Measurements from ENCODE around the gene MFN2.
"Not testable (repeated sequence)": the region's sequence is repeated elsewhere in the genome, so short reads cannot be mapped to it uniquely, and the experiment has no call there.

The MFN2 gene

GRCh38 chr1:11998636-11999035 lies 18.4 kb downstream of the MFN2 start:
- no peak for DNase-seq (ENCODE audit: low spot score)

DNA sequence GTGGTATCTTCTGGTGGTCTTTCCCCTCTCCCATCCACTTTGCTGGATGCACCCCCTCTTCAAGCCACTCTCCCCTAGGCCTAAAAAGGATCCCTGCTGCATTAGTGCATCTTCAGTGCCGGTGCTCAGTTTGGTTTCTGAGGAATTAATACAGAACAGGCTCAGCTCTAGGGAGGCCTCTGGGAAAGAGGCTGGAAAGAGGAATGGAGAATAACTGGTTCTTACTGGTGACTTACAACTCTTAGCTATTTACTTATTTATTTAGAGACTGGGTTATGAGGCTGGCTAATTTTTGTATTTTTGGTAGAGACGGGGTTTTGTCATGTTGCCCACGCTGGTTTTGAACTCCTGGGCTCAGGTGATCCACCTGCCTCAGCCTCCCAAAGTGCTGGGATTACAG lies 19.0 kb downstream of the MFN2 start:
- DNase-seq (ENCODE audit: low spot score): no peak

- peak; percentile 48 for DNase-seq (ENCODE audit: low spot score)
These were observed 21.1 kb downstream of the MFN2 start for GRCh38 chr1:12001249-12001917.

- no peak for DNase-seq (ENCODE audit: low spot score)
These were observed 21.8 kb downstream of the MFN2 start for GRCh38 chr1:12001996-12002493.

DNA sequence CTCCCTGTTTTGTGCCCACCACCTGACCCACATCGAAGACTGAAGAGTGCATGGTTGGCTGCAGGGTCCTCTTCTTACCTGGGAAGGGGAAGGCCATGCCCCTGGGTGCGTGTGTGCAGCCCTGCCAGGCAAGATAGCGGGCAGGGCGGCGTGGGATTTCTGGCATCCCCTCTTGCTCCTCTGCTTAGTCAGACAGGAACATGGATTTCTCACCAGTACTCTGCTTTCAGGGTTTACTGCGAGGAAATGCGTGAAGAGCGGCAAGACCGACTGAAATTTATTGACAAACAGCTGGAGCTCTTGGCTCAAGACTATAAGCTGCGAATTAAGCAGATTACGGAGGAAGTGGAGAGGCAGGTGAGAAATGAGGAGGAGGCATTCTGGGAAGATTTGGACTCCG lies 23.5 kb downstream of the MFN2 start:
- no peak for DNase-seq (ENCODE audit: low spot score)

- peak; percentile 48 for DNase-seq (ENCODE audit: low spot score)
These were observed 25.4 kb downstream of the MFN2 start for GRCh38 chr1:12005488-12006166.

DNA sequence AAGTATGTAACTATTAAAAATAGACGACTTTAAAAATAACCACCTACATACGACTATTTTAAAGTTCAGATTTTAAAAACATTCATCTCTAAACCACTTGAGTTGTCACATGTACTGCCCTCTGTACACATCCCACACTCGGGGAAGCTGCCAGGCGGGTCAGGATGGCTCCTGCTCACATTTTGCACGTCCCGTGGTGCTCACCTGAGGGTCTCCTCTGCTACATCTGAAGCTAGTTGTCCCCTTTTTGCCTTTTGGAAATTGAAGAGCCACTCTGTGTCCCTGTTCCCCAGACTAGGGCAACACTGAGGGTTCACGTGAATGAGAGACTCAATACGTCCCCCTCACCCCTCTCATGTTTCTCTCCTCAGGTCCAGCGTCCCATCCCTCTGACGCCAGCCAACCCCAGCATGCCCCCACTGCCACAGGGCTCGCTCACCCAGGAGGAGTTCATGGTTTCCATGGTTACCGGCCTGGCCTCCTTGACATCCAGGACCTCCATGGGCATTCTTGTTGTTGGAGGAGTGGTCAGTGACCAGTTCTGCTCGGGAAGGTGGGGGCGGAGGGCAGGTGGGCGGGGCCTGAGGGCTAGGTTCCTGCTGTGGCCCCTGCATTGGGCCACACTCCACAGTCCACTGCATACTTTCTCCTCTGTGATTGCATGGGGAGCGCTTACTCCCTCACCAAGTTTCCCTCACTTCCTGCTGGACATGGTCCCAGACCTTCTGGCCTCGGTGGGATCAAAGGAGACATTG lies 26.1 kb downstream of the MFN2 start:
- no peak for DNase-seq (ENCODE audit: low spot score)

- no peak for DNase-seq (ENCODE audit: low spot score)
These were observed 27.0 kb downstream of the MFN2 start for GRCh38 chr1:12007204-12007603.

- not testable (repeated sequence) for DNase-seq (ENCODE audit: low spot score)
These were observed 28.1 kb downstream of the MFN2 start for GRCh38 chr1:12008355-12008754.

GRCh38 chr1:12009318-12009947 lies 29.2 kb downstream of the MFN2 start:
- DNase-seq (ENCODE audit: low spot score): no peak

DNA sequence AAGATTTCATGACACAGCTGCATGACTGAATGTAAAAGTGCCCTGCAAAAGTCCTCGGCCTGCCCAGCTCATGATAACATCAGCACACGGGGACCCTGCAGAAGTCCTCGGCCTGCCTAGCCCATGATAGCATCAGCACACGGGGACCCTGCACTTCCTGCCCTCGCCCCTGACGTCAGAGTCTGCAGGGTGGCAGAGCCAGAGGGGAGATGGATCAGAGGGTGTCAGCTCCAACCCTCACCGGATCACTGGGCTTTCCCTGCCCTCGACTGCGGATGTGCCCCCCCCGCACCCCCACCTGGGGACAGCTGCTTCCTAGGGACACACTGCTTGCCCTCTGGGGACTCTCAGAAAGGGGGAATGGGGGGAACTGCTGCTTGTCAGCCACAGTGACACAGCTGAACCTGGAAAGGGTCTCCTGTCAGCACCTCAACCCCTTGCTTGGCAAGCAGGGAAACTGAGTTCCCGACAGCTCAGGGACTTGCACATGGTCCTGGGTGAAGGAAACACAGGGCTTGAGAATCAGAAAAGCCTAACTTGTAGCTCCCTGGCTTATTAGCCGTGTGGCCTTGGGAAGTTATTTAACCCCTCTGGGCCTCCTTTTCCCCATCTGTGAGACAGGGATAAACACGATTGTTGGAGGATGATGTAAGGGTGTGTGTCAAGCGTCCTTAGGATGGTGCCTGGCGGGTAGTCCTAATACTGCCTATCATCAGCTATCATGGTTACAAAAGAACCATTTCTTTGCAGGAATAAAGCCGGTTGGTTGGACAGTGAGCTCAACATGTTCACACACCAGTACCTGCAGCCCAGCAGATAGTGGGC lies 30.7 kb downstream of the MFN2 start:
- no peak for DNase-seq (ENCODE audit: low spot score)

- DNase-seq (ENCODE audit: low spot score): no peak
These were observed 31.8 kb downstream of the MFN2 start for GRCh38 chr1:12011998-12012397.

DNA sequence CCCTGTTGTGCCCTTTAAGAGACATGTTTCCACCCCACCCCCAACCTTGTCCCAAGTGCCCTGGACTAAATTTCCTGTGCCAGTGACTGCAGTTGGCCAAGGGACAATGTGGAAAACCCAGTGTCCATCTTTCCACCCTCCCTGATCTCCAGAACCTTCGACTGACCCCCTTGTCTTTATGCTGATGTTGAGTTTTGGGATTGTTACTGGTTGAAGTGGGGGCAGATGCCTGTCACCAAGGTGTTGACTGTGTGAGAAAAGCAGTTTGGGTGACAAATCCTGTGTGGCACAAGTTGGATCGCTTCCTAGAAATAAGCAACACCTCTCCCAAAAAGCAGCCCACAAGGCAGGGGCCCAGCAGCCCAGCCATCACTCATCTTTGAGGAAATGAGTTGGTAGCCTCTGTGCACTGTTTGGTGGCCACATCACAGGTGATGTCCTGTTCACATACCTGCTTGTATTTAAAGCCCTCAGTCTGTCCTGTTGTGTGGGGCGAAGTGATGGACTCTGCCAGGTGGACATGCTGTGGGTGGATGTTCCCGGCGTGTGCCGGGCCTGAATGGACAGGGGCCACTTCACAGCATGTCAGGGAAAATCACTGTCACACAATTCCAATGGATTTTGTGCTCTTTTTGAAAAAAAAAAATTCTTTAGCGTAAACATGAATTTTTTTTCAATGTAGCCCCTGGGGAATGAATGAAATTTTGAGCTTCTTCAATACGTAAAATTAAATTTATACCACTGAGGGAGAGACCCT lies 32.5 kb downstream of the MFN2 start:
- DNase-seq (ENCODE audit: low spot score): no peak

DNA sequence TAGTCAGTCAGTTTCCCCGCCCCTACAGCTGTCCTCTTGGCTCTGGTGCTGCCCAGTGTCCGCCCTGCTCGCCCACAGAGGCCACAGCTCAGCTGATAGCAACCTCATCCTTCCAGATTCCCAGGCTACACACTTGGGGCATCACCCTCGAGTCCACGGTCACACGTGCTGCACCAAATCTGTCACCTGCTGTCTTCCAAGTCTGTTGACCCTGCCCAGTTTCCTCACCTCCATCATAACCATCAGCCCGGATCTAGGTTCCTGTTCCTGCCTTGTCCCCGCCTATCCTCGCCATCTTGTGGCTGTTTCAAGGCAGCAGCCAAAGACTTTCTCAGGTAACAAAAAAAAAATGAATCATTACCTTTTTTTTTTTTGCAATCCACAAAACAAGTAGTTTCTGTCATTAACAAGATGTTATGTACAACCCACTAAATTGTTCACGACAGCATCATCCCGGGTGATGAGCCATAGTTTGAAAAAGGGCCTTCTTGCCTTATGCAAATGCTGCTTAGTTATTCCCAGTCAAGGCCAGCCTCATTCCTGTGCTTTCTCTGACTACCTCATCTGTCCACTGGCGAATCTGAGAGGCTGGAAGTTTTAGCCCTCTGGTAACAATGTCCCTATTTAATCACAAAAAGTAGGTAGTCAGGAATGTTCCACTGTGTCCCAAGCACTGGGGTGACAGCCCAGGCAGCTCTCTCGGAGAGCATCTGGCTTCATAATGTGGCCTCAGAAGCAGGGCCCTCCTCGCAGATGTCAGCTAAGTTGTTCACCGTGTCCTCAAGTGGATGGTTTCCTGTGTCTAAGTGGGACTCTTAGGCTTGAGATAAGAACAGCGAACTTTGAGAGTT lies 34.1 kb downstream of the MFN2 start:
- no peak for DNase-seq (ENCODE audit: low spot score)

- DNase-seq (ENCODE audit: low spot score): no peak
These were observed 34.8 kb downstream of the MFN2 start for GRCh38 chr1:12015001-12015491.

DNA sequence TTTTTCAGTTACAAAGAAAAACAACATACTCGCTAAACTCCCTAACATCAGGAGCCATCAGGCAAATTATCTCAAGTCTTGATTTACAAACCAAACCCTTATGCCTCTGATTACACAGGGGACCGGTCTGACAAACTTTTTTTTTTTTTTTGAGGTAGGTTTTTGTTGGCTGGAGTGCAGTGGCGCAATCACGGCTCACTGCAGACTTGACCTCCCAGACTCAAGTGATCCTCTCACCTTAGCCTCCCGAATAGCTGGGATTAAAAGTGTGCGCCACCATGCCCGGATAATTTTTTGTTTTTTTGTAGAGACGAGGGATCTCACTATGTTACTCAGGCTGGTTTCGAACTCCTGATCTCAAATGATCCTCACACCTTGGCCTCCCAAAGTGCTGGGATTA lies 35.3 kb downstream of the MFN2 start:
- no peak for DNase-seq (ENCODE audit: low spot score)

- no peak for DNase-seq (ENCODE audit: low spot score)
These were observed 35.9 kb downstream of the MFN2 start for GRCh38 chr1:12016182-12016581.

- no peak for DNase-seq (ENCODE audit: low spot score)
These were observed 39.7 kb downstream of the MFN2 start for GRCh38 chr1:12019858-12020509.

- no peak for DNase-seq (ENCODE audit: low spot score)
These were observed 41.4 kb downstream of the MFN2 start for GRCh38 chr1:12021616-12022015.
